K562 (cell line): ENCODE results near the gene CD70. TPM values are rescaled to one million over a fixed set of nuclear protein-coding genes. Genes with fewer than 3 reads are reported as not detected.
A peak's percentile ranks its signal among the peaks of the same experiment; 100 is the strongest.

Experiments used
- CBFA2T3 ChIP-seq: fragments of 450-650 bp; IDR thresholded peaks from 2 replicates; pipeline ENCODE4 v1.6.1; 2017
- DACH1 ChIP-seq: fragments of 450-650 bp; IDR thresholded peaks from 2 replicates; pipeline ENCODE4 v1.6.1; 2018; ENCODE audit not compliant: partially characterized antibody
- DPF2 ChIP-seq: fragments of 450-650 bp; IDR thresholded peaks from 2 replicates; pipeline ENCODE4 v1.6.1; 2016
- HNRNPH1 ChIP-seq: fragments of 200-400 bp; formaldehyde crosslinking; optimal IDR thresholded peaks from 2 replicates; pipeline ENCODE3; 2017; ENCODE audit warnings: low read depth, mild to moderate bottlenecking, low read length, moderate library complexity
- KDM5B ChIP-seq: fragments of 200-600 bp; sonication (generic); IDR thresholded peaks from 2 replicates; pipeline ENCODE4 v1.6.1; 2012; ENCODE audit warnings: low read depth, mild to moderate bottlenecking, moderate library complexity, low read length, control low read depth, inconsistent platforms; ENCODE audit not compliant: insufficient replicate concordance
- NCOA4 ChIP-seq: fragments of 450-650 bp; IDR thresholded peaks from 2 replicates; pipeline ENCODE4 v1.6.1; 2018; ENCODE audit warnings: mild to moderate bottlenecking; ENCODE audit not compliant: partially characterized antibody
- ZEB2 ChIP-seq: fragments of 450-650 bp; IDR thresholded peaks from 2 replicates; pipeline ENCODE4 v1.6.1; 2016
- ZNF318 ChIP-seq, 2 experiments: fragments of 450-650 bp; IDR thresholded peaks; 2 replicates each; pipeline ENCODE4 v1.6.1; 2016; ENCODE audit warnings: mild to moderate bottlenecking in 2 of 2, borderline replicate concordance in 1 of 2, low read depth in 1 of 2, moderate library complexity in 1 of 2
- polyA plus RNA-seq, 8 experiments: library from polyadenylated mRNA; depleted of rRNA in 4 of 8; stranded (reverse) in 5 of 8; unstranded in 3 of 8; fragments of >200 nt; fragmentation: Nextera tagmentation in 2 of 8; fragmentation: Illumina TruSeq in 1 of 8; extraction: Ambion mirVana in 2 of 8; extraction: Trizol in 1 of 8; gene quantifications; 2 replicates each; pipeline versions ENCODE4 v1.2.1 to v1.2.3, GENCODE V29; 2011 to 2014; ENCODE audit warnings: inconsistent platforms in 1 of 8, missing spikeins in 1 of 8
- total RNA-seq, 7 experiments: library from RNA; depleted of rRNA in 6 of 7; stranded (reverse); fragments of >200 nt in 6 of 7; fragmentation: Illumina TruSeq in 2 of 7; extraction: Trizol in 2 of 7; gene quantifications; 2 replicates each; pipeline versions ENCODE4 v1.2.1 to v1.2.3, GENCODE V29; 2011 to 2021; ENCODE audit warnings: low replicate concordance in 1 of 7

Gene CD70
- total and polyA plus RNA-seq, 9 of the 15 experiments (the other 6 are each of a cell fraction or from before 2014, with no cell fraction given) = 0.06 to 0.58 (median 0.33) TPM; not detected in 4

DNA sequence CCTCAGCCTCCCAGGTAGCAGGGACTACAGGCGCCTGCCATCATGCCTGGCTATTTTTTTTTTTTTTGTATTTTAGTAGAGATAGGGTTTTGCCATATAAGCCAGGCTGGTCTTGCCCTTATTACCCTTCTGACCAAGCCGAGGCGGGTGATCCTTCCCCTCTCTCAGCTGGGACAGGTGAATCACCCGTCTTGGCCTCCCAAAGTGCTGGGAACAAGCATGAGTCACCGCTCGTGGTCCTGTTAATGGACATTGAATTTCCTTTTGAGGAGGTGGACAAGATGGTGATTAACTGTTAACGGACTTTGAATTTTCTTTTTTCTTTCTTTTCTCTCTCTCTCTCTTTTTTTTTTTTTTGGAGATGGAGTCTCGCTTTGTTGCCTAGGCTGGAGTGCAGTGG, 10.6 kb downstream of the CD70 start (continued):
- TF ChIP-seq ZNF318 (IDR thresholded peaks at IDR 0.05; ENCODE audit: borderline replicate concordance in 1 of 2, low read depth in 1 of 2) = 0 out of 4 replicates have a peak, but pooled peaks of 1 of the 2 experiments have one; percentile 40
- TF ChIP-seq CBFA2T3 = 0 out of 2 replicates have a peak, but pooled peaks have one; percentile 23
- peak; percentile 63; the same call in 1 of the 2 replicates for TF ChIP-seq ZEB2
- TF ChIP-seq NCOA4 = no peak
- peak; percentile 39 for TF ChIP-seq DACH1
- no peak for TF ChIP-seq KDM5B
- peak; percentile 64 for TF ChIP-seq DPF2
- TF ChIP-seq HNRNPH1 = no peak
- TF ChIP-seq, all 486 proteins: peak for 19
